Adrenal gland (tissue), 12 donors: Measurements from ENCODE around the gene SAMD4B. TPM values are rescaled to one million over a fixed set of nuclear protein-coding genes. Genes with fewer than 3 reads are reported as not detected.

Experiments
- DNase-seq, 7 donors: peaks; one replicate each; pipeline ENCODE4 v3.0.0-alpha.2; 2019 to 2020
- H3K27ac ChIP-seq, 5 donors: fragments of 200-600 bp; sonication (generic) in 4 of 5; 1 replicate in 3 of 5; 2 replicates in 2 of 5; pipeline versions ENCODE4 v1.5.1 to v1.8.0; 2016 to 2020; ENCODE audit warnings: mild to moderate bottlenecking in 1 of 5
- H3K27me3 ChIP-seq: fragments of 200-600 bp; 2 replicates; pipeline ENCODE4 v1.8.0; 2021
- H3K36me3 ChIP-seq, 2 donors: fragments of 200-600 bp; replicated peaks in 1 of 2; 1 replicate in 1 of 2; 2 replicates in 1 of 2; pipeline versions ENCODE4 v1.5.1 to v1.8.0; 2018 to 2022
- H3K4me1 ChIP-seq, 2 donors: fragments of 200-600 bp; replicated peaks in 1 of 2; 1 replicate in 1 of 2; 2 replicates in 1 of 2; pipeline versions ENCODE4 v1.5.1 to v1.8.0; 2018 to 2021
- H3K4me3 ChIP-seq, 4 donors: fragments of 200-600 bp; sonication (generic) in 3 of 4; one replicate each; pipeline ENCODE4 v1.5.1; 2016 to 2018
- H3K9me3 ChIP-seq, 3 donors: fragments of 200-600 bp; sonication (generic) in 1 of 3; replicated peaks in 1 of 3; 1 replicate in 2 of 3; 2 replicates in 1 of 3; pipeline versions ENCODE4 v1.5.1 to v1.8.0; 2016 to 2021
- CTCF ChIP-seq, 6 experiments: fragments of 450-650 bp in 4 of 6; fragments of 200-600 bp in 2 of 6; sonication (generic) in 1 of 6; IDR thresholded peaks; 1 replicate in 5 of 6; 2 replicates in 1 of 6; pipeline versions ENCODE4 v1.5.1 to v1.8.0; 2016 to 2021; ENCODE audit warnings: antibody characterized with exemption in 6 of 6, mild to moderate bottlenecking in 2 of 6, moderate library complexity in 1 of 6
- POLR2A ChIP-seq, 2 donors: fragments of 450-650 bp; IDR thresholded peaks; one replicate each; pipeline ENCODE4 v1.6.1; 2017; ENCODE audit warnings: antibody characterized with exemption in 2 of 2, mild to moderate bottlenecking in 2 of 2, moderate library complexity in 1 of 2
- WGBS, 4 donors: extraction: QIAGEN DNeasy Blood & Tissue Kit in 2 of 4; methylation state at CpG; one replicate each; pipeline versions ENCODE4 v1.1.5 to v1.1.7; 2013 to 2017; 5-methylcytosine and 5-hydroxymethylcytosine counted together
- intact Hi-C, 2 donors: fragments of 100-400 bp; cut with DNase I; formaldehyde crosslinking; loops; one replicate each; pipeline versions ENCODE4 v1.14.1 to v1.15.0; 2022 to 2023
- polyA plus RNA-seq, 3 donors: library from polyadenylated mRNA; stranded (reverse); fragments of 200-250 nt in 2 of 3; fragments of 350-450 nt in 1 of 3; fragmentation: Illumina TruSeq in 1 of 3; extraction: RNeasy Lipid Tissue Mini Kit (QIAGEN cat#74804) in 1 of 3; gene quantifications; one replicate each; pipeline ENCODE4 v1.2.3, GENCODE V29; 2013 to 2014
- total RNA-seq, 9 donors: library from RNA; depleted of rRNA in 4 of 9; stranded (reverse); fragments of >200 nt in 4 of 9; fragments of 120-200 nt in 1 of 9; fragmentation: NEBNext Ultra II Directional in 1 of 9; extraction: Animal tissue kit (Norgen Biotek cat#: 25700) in 1 of 9; gene quantifications; one replicate each; pipeline versions ENCODE4 v1.1.0 to v1.2.4, GENCODE V29; 2013 to 2023
- donor health status: healthy with polysubstance abuse.
- donor health status: Bipolar disorder and iron deficiency.
- donor health status: DM: yes; HTN: yes; CAD: no.
- donor health status: DM: no; HTN: no; CAD: no.
- donor health status: DM: no; HTN: no; CAD: no.
- donor health status: DM: yes; HTN: yes; CAD: no.

SAMD4B gene
- total and polyA plus RNA-seq, 12 donors, result 37.9 to 280 (median 98.6) TPM

- Histone ChIP-seq H3K36me3 (peaks cover 0 to 55% of the 10 kb centered on the region in 2 donors), H3K27ac (peak overlapping the region in 4 of 5 donors; percentile 93 to 100 (median 98)), H3K9me3 (no peaks in the 10 kb centered on the region), H3K27me3 (no peaks in the 10 kb centered on the region), H3K4me1 (peaks cover 13 to 17% of the 10 kb centered on the region in 2 donors), H3K4me3 (peak overlapping the region in 2 of 4 donors; percentile 69 to 97)
- intact Hi-C loops, result no loop called here
- no peak for DNase-seq
- TF ChIP-seq CTCF (IDR thresholded peaks at IDR 0.05), result no peak
- TF ChIP-seq POLR2A (IDR thresholded peaks at IDR 0.05), result no peak
- 51 to 61% (median 58%) methylated on average over 11 to 13 of the region's 13 CpGs for WGBS, 4 donors
Observed at GRCh38 chr19:39389631-39390414, 47.6 kb downstream of the SAMD4B start.

GRCh38 chr19:39390451-39390750 lies 48.2 kb downstream of the SAMD4B start:
- H3K4me3 ChIP-seq, result peak overlapping the region; percentile 3 to 97 (median 71)
- no peak for TF ChIP-seq POLR2A (IDR thresholded peaks at IDR 0.05)
- TF ChIP-seq CTCF (IDR thresholded peaks at IDR 0.05), result no peak
- H3K36me3 ChIP-seq, result peaks cover 0 to 50% of the 10 kb centered on the region in 2 donors
- no peaks in the 10 kb centered on the region for H3K9me3 ChIP-seq
- intact Hi-C loops, result no loop called here
- no peaks in the 10 kb centered on the region for H3K27me3 ChIP-seq
- peaks cover 13 to 17% of the 10 kb centered on the region in 2 donors for H3K4me1 ChIP-seq
- peak in 4 of 7 donors; percentile 61 to 90 (median 74) for DNase-seq
- H3K27ac ChIP-seq, result peak overlapping the region; percentile 64 to 100 (median 97)
- WGBS, 4 donors, result 0 to 2% (median 1%) methylated on average over 3 to 10 of the region's 10 CpGs

GRCh38 chr19:39390751-39391437 lies 48.7 kb downstream of the SAMD4B start, which contains the start of the genes MED29 and PAF1:
Gene MED29 (plus strand): TSS chr19:39391378. CDS start chr19:39391423, 45 bp downstream.
Gene PAF1 (minus strand): TSS chr19:39391106. CDS start chr19:39390864, 242 bp downstream.
- peak; percentile 97 to 99 (median 99) for DNase-seq
- intact Hi-C loops, result no loop called here
- H3K27ac ChIP-seq, result peak within 1 kb of the TSS; percentile 64 to 100 (median 97)
- peaks cover 13 to 17% of the 10 kb centered on the region in 2 donors for H3K4me1 ChIP-seq
- WGBS, 4 donors, result 0 to 1% (median 1%) methylated on average over 15 to 60 of the region's 60 CpGs
- TF ChIP-seq POLR2A (IDR thresholded peaks at IDR 0.05) (peak; percentile 89 to 97), CTCF (IDR thresholded peaks at IDR 0.05) (peak in 3 of 6 experiments; percentile 14 to 23 (median 16))
- H3K27me3 ChIP-seq, result no peaks in the 10 kb centered on the region
- peak within 1 kb of the TSS; percentile 55 to 97 (median 71) for H3K4me3 ChIP-seq
- no peaks in the 10 kb centered on the region for H3K9me3 ChIP-seq
- H3K36me3 ChIP-seq, result peaks cover 0 to 48% of the 10 kb centered on the region in 2 donors
